DMS 273 treated with DMSO at 0.1 percent for 48 hours (cell line): ENCODE data around the gene PODN.

ENCODE experiments used
- DNase-seq: peaks from one replicate; lab custom pipeline; 2025; lab: John Stamatoyannopoulos, UW

Gene PODN

GRCh38 chr1:53061859-53062707, at the start of gene PODN:
Gene PODN, plus strand, starts transcription at chr1:53062213. Its CDS starts 7,643 bp downstream, at chr1:53069856.
- no peak for DNase-seq

- peak; percentile 86 for DNase-seq
Observed at GRCh38 chr1:53014791-53015507, 47.1 kb upstream of the PODN start.

- DNase-seq, result no peak
Observed at GRCh38 chr1:53015508-53015860, 46.5 kb upstream of the PODN start.

- DNase-seq, result no peak
Observed at GRCh38 chr1:53016705-53017104, 45.3 kb upstream of the PODN start.

GRCh38 chr1:53020588-53020987, 41.4 kb upstream of the PODN start:
- no peak for DNase-seq

- DNase-seq, result no peak
Observed at GRCh38 chr1:53022179-53022578, 39.8 kb upstream of the PODN start.

- DNase-seq, result no peak
Observed at GRCh38 chr1:53023546-53023945, 38.5 kb upstream of the PODN start.

- DNase-seq, result no peak
Observed at GRCh38 chr1:53024117-53024516, 37.9 kb upstream of the PODN start.

- DNase-seq, result no peak
Observed at GRCh38 chr1:53025034-53025768, 36.8 kb upstream of the PODN start.

GRCh38 chr1:53025769-53026112, 36.3 kb upstream of the PODN start:
- no peak for DNase-seq

- no peak for DNase-seq
Observed at GRCh38 chr1:53026254-53026653, 35.8 kb upstream of the PODN start.

GRCh38 chr1:53031732-53032131, 30.3 kb upstream of the PODN start:
- DNase-seq, result no peak

- no peak for DNase-seq
Observed at GRCh38 chr1:53037159-53037558, 24.9 kb upstream of the PODN start.

- DNase-seq, result no peak
Observed at GRCh38 chr1:53038566-53038965, 23.4 kb upstream of the PODN start.

GRCh38 chr1:53043271-53043670, 18.7 kb upstream of the PODN start:
- DNase-seq, result no peak

GRCh38 chr1:53044926-53045325, 17.1 kb upstream of the PODN start:
- no peak for DNase-seq

GRCh38 chr1:53046930-53047329, 15.1 kb upstream of the PODN start:
- no peak for DNase-seq

GRCh38 chr1:53047737-53048736, 14.0 kb upstream of the PODN start:
- no peak for DNase-seq

- DNase-seq, result no peak
Observed at GRCh38 chr1:53048960-53049573, 12.9 kb upstream of the PODN start.

GRCh38 chr1:53049574-53049967, 12.4 kb upstream of the PODN start:
- no peak for DNase-seq

- no peak for DNase-seq
Observed at GRCh38 chr1:53050310-53050709, 11.7 kb upstream of the PODN start.
